ENCODE data around the gene ZNF606. TPM values are rescaled to one million over a fixed set of nuclear protein-coding genes. Genes with fewer than 3 reads are reported as not detected.
A peak's percentile ranks its signal among the peaks of the same experiment; 100 is the strongest.

ZNF606 gene
- total and polyA plus RNA-seq, 2 experiments from 2014 or later = 31.2 to 87.4 TPM

DNA sequence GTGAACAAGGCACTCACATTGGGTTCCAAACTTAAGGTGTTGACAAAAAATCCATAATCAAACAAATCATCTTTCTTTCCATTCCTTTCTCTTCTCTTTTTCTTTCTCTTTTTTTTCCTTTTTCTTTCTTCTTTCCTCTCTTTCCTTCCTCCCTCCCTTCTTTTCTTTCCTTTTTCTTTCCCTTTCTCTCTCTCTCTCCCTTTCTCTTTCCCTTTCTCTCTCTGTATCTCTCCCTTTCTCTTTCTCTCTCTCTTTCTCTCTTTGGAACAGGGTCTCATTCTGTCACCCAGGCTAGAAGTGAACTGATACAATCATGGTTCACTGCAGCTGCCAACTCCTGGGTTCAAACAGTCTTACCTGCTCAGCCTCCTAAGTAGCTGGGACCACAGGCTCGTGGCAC lies 40.8 kb downstream of the ZNF606 start:
- Histone ChIP-seq H3K27me3 (no peaks in the 10 kb centered on the region), H3K27ac (no peak overlapping the region), H3K4me1 (ENCODE audit: low read depth) (no peaks in the 10 kb centered on the region), H3K9me3 (ENCODE audit: low read depth) (no peaks in the 10 kb centered on the region), H3K4me3 (no peak overlapping the region), H3K36me3 (no peaks in the 10 kb centered on the region)
- no peak for DNase-seq (ENCODE audit: low read depth in 1 of 2, low spot score in 1 of 2)
- no peak for TF ChIP-seq CTCF (IDR thresholded peaks at IDR 0.05; ENCODE audit: low read depth, low read length)

GRCh38 chr19:57954996-57955395 lies 47.6 kb downstream of the ZNF606 start:
- no peak for DNase-seq (ENCODE audit: low read depth in 1 of 2, low spot score in 1 of 2)
- no peak overlapping the region for H3K27ac ChIP-seq
- H3K4me3 ChIP-seq = no peak overlapping the region
- H3K4me1 ChIP-seq (ENCODE audit: low read depth) = no peaks in the 10 kb centered on the region
- no peaks in the 10 kb centered on the region for H3K36me3 ChIP-seq
- no peaks in the 10 kb centered on the region for H3K27me3 ChIP-seq
- H3K9me3 ChIP-seq (ENCODE audit: low read depth) = no peaks in the 10 kb centered on the region
- TF ChIP-seq CTCF (IDR thresholded peaks at IDR 0.05; ENCODE audit: low read depth, low read length) = no peak

- no peak for DNase-seq (ENCODE audit: low read depth in 1 of 2, low spot score in 1 of 2)
- TF ChIP-seq CTCF (IDR thresholded peaks at IDR 0.05; ENCODE audit: low read depth, low read length) = no peak
- Histone ChIP-seq H3K4me3 (no peak overlapping the region), H3K4me1 (ENCODE audit: low read depth) (peaks cover 9% of the 10 kb centered on the region), H3K36me3 (no peaks in the 10 kb centered on the region), H3K9me3 (ENCODE audit: low read depth) (no peaks in the 10 kb centered on the region), H3K27me3 (no peaks in the 10 kb centered on the region), H3K27ac (no peak overlapping the region)
These were observed 52.9 kb downstream of the ZNF606 start for GRCh38 chr19:57949702-57950101.

DNA sequence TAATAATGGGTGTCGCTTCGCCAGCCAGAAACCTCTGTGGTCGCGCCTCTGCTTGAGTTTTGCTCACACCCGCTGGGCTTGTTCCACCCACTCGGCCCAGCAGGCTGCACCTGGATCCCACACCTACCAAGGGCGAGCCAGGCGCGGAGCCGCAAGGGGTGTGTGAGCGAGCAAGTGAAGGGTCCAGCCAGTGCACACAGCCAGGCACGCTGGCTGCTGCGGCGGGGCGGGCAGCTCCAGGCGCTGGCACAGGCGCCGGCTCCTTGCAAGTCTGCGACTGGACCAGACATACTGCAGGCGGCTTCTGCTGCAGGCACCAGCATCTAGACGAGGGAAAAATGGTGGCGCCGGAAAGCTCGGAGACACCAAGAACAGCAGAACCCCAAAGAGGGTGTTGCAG lies 53.3 kb downstream of the ZNF606 start:
- Histone ChIP-seq H3K27me3 (no peaks in the 10 kb centered on the region), H3K36me3 (no peaks in the 10 kb centered on the region), H3K9me3 (ENCODE audit: low read depth) (no peaks in the 10 kb centered on the region), H3K4me3 (no peak overlapping the region), H3K4me1 (ENCODE audit: low read depth) (peaks cover 9% of the 10 kb centered on the region), H3K27ac (no peak overlapping the region)
- TF ChIP-seq CTCF (IDR thresholded peaks at IDR 0.05; ENCODE audit: low read depth, low read length) = no peak
- DNase-seq (ENCODE audit: low read depth in 1 of 2, low spot score in 1 of 2) = no peak

DNA sequence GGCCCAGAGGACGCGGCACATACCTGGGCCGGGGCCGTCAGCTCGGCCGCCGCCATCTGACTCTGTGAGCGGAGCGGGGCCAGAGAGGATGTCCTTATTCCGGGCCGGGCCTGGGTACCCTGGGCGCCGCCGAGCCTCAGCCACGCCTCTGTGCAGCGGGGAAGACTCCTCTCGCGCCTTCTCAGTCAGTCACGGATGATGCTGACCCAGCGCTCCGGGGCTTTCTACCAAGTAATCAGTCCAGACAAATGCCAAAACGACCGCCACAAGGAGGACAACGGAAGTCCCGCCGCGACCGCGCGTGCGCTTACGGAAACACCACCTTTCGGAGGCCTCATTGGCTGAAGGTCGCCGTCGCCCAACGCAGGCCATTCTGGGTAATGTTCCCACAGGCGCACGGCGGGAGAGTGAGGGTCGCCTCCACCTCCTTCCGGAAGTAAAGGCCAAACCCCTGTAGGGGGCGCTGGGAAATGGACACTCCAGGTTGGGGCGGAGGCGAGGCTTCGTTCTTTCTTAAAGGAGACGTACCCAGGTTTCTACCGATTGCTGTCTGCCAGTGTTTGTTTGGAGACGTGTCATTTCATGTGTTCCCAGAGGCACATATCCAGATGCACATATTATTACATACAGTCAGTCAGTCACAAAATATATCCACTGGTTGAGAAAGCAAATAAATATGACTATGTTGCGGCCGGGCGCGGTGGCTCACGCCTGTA lies 55.0 kb downstream of the ZNF606 start, which contains the start of gene ZNF256:
TSS of gene ZNF256 (minus strand) at position 288 of the 716 bp plus-strand sequence. CDS start at position 56, 232 bp downstream.
- H3K36me3 ChIP-seq = no peaks in the 10 kb centered on the region
- peak; percentile 64 for TF ChIP-seq CTCF (IDR thresholded peaks at IDR 0.05; ENCODE audit: low read depth, low read length)
- H3K9me3 ChIP-seq (ENCODE audit: low read depth) = no peaks in the 10 kb centered on the region
- H3K27me3 ChIP-seq = no peaks in the 10 kb centered on the region
- peaks cover 9% of the 10 kb centered on the region for H3K4me1 ChIP-seq (ENCODE audit: low read depth)
- peak within 1 kb of the TSS; percentile 90 for H3K4me3 ChIP-seq
- peak; percentile 97 to 98 for DNase-seq (ENCODE audit: low read depth in 1 of 2, low spot score in 1 of 2)
- peak within 1 kb of the TSS; percentile 90 for H3K27ac ChIP-seq
